Sigmoid colon (tissue), 4 donors: ENCODE results near the gene VRTN.

ENCODE experiments used
- CTCF ChIP-seq, 4 experiments: fragments of 450-650 bp in 3 of 4; fragments of 200-600 bp in 1 of 4; IDR thresholded peaks; one replicate each; pipeline ENCODE4 v1.5.1; 2016 to 2019; ENCODE audit warnings: antibody characterized with exemption in 4 of 4, mild to moderate bottlenecking in 3 of 4, moderate library complexity in 2 of 4
- EP300 ChIP-seq, 4 donors: sonication (generic); formaldehyde crosslinking; IDR thresholded peaks; one replicate each; pipeline ENCODE4 v1.6.1; 2017; ENCODE audit warnings: antibody characterized with exemption in 4 of 4

GRCh38 chr14:74362361-74362915, 14.2 kb downstream of the VRTN start:
- TF ChIP-seq CTCF (IDR thresholded peaks at IDR 0.05) (peak; percentile 66 to 97 (median 88)), EP300 (IDR thresholded peaks at IDR 0.05) (no peak)
